Gastrocnemius medialis (tissue), 4 donors: ENCODE measurements around the gene FRMD6. TPM values are rescaled to one million over a fixed set of nuclear protein-coding genes. Genes with fewer than 3 reads are reported as not detected.

ENCODE experiments used
- ATAC-seq, 2 donors: fragments of 150-250 bp; one replicate each; pipeline ENCODE4 v1.9.1; 2016
- DNase-seq, 2 donors: peaks; one replicate each; pipeline ENCODE4 v3.0.0-alpha.2; 2019
- H3K27ac ChIP-seq, 4 donors: fragments of 200-600 bp; sonication (generic); 1 replicate in 1 of 4; 2 replicates in 3 of 4; pipeline ENCODE4 v1.5.1; 2016 to 2018; ENCODE audit warnings: mild to moderate bottlenecking in 2 of 4, moderate library complexity in 1 of 4
- H3K27me3 ChIP-seq, 3 donors: fragments of 200-600 bp; sonication (generic) in 2 of 3; 1 replicate in 1 of 3; 2 replicates in 2 of 3; pipeline versions ENCODE4 v1.5.1 to v1.6.0; 2016 to 2019; ENCODE audit warnings: mild to moderate bottlenecking in 1 of 3, moderate library complexity in 1 of 3
- H3K36me3 ChIP-seq, 2 donors: fragments of 200-600 bp; sonication (generic) in 1 of 2; one replicate each; pipeline ENCODE4 v1.5.1; 2017 to 2018
- H3K4me1 ChIP-seq, 2 donors: fragments of 200-600 bp; sonication (generic) in 1 of 2; one replicate each; pipeline ENCODE4 v1.5.1; 2016 to 2017; ENCODE audit warnings: mild to moderate bottlenecking in 2 of 2
- H3K4me3 ChIP-seq, 4 donors: fragments of 200-600 bp; sonication (generic) in 3 of 4; 1 replicate in 1 of 4; 2 replicates in 3 of 4; pipeline ENCODE4 v1.5.1; 2016 to 2019; ENCODE audit warnings: mild to moderate bottlenecking in 2 of 4
- H3K9me3 ChIP-seq, 3 donors: fragments of 200-600 bp; sonication (generic) in 2 of 3; 1 replicate in 1 of 3; 2 replicates in 2 of 3; pipeline ENCODE4 v1.5.1; 2016 to 2019
- CTCF ChIP-seq, 5 experiments: fragments of 450-650 bp in 3 of 5; fragments of 200-600 bp in 2 of 5; sonication (generic) in 2 of 5; IDR thresholded peaks in 4 of 5; conservative IDR thresholded peaks in 1 of 5; 1 replicate in 4 of 5; 2 replicates in 1 of 5; pipeline ENCODE4 v1.5.1; 2016 to 2019; ENCODE audit warnings: antibody characterized with exemption in 5 of 5, mild to moderate bottlenecking in 3 of 5, moderate library complexity in 3 of 5
- POLR2A ChIP-seq, 2 donors: fragments of 450-650 bp; IDR thresholded peaks; one replicate each; pipeline ENCODE4 v1.6.1; 2017; ENCODE audit warnings: antibody characterized with exemption in 2 of 2, mild to moderate bottlenecking in 2 of 2, moderate library complexity in 2 of 2
- in situ Hi-C, 4 donors: fragments of 200-750 bp; cut with MboI; loops; one replicate each; pipeline versions ENCODE4 v1.15.0 to v1.8.0; 2017; ENCODE audit warnings: low sequenced_read_pairs in 4 of 4
- intact Hi-C: fragments of 100-400 bp; cut with DNase I; formaldehyde crosslinking; loops from one replicate; pipeline ENCODE4 v1.15.1; 2023; ENCODE audit warnings: low total_unique reads
- total RNA-seq, 4 donors: library from RNA; depleted of rRNA; stranded (reverse); fragments of >200 nt; gene quantifications; one replicate each; pipeline versions ENCODE4 v1.1.0 to v1.2.3, GENCODE V29; 2016

Gene FRMD6
- total RNA-seq, 4 donors from 2014 or later, result 6.7 to 15.9 (median 13.0) TPM

GRCh38 chr14:51711505-51711904, 59.8 kb downstream of the FRMD6 start:
- DNase-seq, result no peak
- no peak for TF ChIP-seq CTCF (IDR thresholded peaks at IDR 0.05 in 4 of 5, conservative IDR thresholded peaks at IDR 0.05 in 1 of 5)
- no peak for TF ChIP-seq POLR2A (IDR thresholded peaks at IDR 0.05)
- no peak overlapping the region for H3K27ac ChIP-seq
- H3K4me3 ChIP-seq, result no peak overlapping the region
- peaks cover 0 to 8% of the 10 kb centered on the region in 2 donors for H3K36me3 ChIP-seq
- no peaks in the 10 kb centered on the region for H3K9me3 ChIP-seq
- in situ Hi-C loops, result no loop called here
- intact Hi-C loops, result no loop called here
- no peaks in the 10 kb centered on the region for H3K27me3 ChIP-seq
- peaks cover 0 to 8% of the 10 kb centered on the region in 2 donors for H3K4me1 ChIP-seq
- no peak for ATAC-seq

DNA sequence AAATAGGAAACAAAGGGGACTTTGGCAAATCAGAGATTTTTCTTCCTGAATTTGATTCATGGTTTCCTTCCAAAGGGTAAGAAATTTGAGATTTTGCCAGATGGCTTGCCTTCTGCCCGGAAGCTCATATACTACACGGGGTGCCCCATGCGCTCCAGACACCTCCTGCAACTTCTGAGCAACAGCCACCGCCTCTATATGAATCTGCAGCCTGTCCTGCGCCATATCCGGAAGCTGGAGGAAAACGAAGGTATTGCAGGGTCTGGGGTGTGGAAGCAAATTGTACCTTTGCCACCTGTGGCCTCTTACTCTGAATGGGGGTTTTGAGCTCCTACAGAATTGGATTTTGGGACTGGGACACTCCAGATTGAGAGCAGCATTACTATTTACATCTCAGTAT, 63.5 kb downstream of the FRMD6 start:
- in situ Hi-C loops (no loop called here), intact Hi-C loops (loop anchor here (5.0 kb wide), 1 partner anchor 433 kb away; no protein-coding TSS in a partner anchor)
- H3K27ac ChIP-seq, result no peak overlapping the region
- ATAC-seq (no peak), DNase-seq (no peak)
- H3K4me3 ChIP-seq, result no peak overlapping the region
- H3K27me3 ChIP-seq, result no peaks in the 10 kb centered on the region
- peaks cover 0 to 6% of the 10 kb centered on the region in 2 donors for H3K36me3 ChIP-seq
- no peak for TF ChIP-seq POLR2A (IDR thresholded peaks at IDR 0.05)
- no peak for TF ChIP-seq CTCF (IDR thresholded peaks at IDR 0.05 in 4 of 5, conservative IDR thresholded peaks at IDR 0.05 in 1 of 5)
- no peaks in the 10 kb centered on the region for H3K9me3 ChIP-seq
- peaks cover 0 to 18% of the 10 kb centered on the region in 2 donors for H3K4me1 ChIP-seq

DNA sequence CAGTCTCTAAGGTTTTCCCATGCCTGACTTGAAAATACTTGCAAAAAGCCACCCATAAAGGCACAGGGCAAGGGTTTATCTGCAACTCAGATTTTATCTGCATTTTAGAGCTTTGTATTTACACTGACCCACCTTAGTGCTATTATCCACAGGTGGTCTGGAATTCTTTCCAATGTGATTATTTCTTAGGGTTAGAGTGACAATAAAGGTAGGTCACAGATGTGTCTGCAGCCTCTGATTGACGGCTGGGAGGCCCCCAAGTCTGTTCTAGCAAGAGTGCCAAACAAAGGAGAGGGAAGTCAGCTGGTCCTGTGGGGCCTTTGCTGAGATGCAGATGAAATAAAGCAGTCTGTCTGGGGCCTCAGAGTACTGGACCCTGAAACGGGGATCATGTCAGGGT, 64.0 kb downstream of the FRMD6 start:
- DNase-seq, result no peak
- peaks cover 0 to 18% of the 10 kb centered on the region in 2 donors for H3K4me1 ChIP-seq
- no peak overlapping the region for H3K4me3 ChIP-seq
- in situ Hi-C loops (no loop called here), intact Hi-C loops (loop anchor here (5.0 kb wide), 1 partner anchor 433 kb away; no protein-coding TSS in a partner anchor)
- TF ChIP-seq CTCF (IDR thresholded peaks at IDR 0.05 in 4 of 5, conservative IDR thresholded peaks at IDR 0.05 in 1 of 5) (no peak), POLR2A (IDR thresholded peaks at IDR 0.05) (no peak)
- peaks cover 0 to 11% of the 10 kb centered on the region in 2 donors for H3K36me3 ChIP-seq
- H3K27me3 ChIP-seq, result no peaks in the 10 kb centered on the region
- H3K27ac ChIP-seq, result no peak overlapping the region
- no peak for ATAC-seq
- no peaks in the 10 kb centered on the region for H3K9me3 ChIP-seq

DNA sequence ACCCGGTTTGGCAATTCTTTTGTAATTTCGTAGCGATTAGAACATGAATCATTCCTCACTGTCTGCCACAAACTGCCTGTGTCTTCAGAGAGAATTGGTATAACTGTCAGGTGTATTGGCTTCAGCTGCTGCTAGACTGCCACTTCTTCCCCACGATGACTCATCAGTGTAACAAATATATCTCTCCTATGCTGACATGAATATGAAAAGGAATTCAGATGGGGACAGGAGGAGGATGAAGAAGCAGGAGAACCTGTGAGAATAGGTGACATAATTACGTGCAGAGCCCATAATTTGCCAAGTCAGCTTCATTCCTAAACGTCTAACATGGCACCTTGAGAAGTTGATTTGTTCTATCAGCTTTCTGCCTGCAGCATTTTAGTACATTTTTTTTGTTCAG, 64.9 kb downstream of the FRMD6 start:
- Histone ChIP-seq H3K4me1 (peaks cover 0 to 18% of the 10 kb centered on the region in 2 donors), H3K27ac (peak overlapping the region in 2 of 4 donors; percentile 18 to 57), H3K4me3 (no peak overlapping the region), H3K9me3 (no peaks in the 10 kb centered on the region), H3K27me3 (no peaks in the 10 kb centered on the region), H3K36me3 (peaks cover 0 to 17% of the 10 kb centered on the region in 2 donors)
- ATAC-seq (peak; percentile 92 to 94), DNase-seq (no peak)
- in situ Hi-C loops, result no loop called here
- TF ChIP-seq CTCF (IDR thresholded peaks at IDR 0.05 in 4 of 5, conservative IDR thresholded peaks at IDR 0.05 in 1 of 5), result no peak
- TF ChIP-seq POLR2A (IDR thresholded peaks at IDR 0.05), result no peak
- intact Hi-C loops, result loop anchor here (5.0 kb wide), 1 partner anchor 434 kb away; no protein-coding TSS in a partner anchor

- in situ Hi-C loops, result no loop called here
Observed at GRCh38 chr14:51717766-51718165, 66.1 kb downstream of the FRMD6 start.

More at GRCh38 chr14:51717766-51718165, 66.1 kb downstream of the FRMD6 start:
- Histone ChIP-seq H3K27me3 (no peaks in the 10 kb centered on the region), H3K4me3 (no peak overlapping the region), H3K36me3 (peaks cover 0 to 17% of the 10 kb centered on the region in 2 donors), H3K9me3 (no peaks in the 10 kb centered on the region), H3K4me1 (peaks cover 0 to 18% of the 10 kb centered on the region in 2 donors), H3K27ac (no peak overlapping the region)
- TF ChIP-seq CTCF (IDR thresholded peaks at IDR 0.05 in 4 of 5, conservative IDR thresholded peaks at IDR 0.05 in 1 of 5), result no peak
- TF ChIP-seq POLR2A (IDR thresholded peaks at IDR 0.05), result no peak
- no peak for ATAC-seq
- intact Hi-C loops, result loop anchor here (5.0 kb wide), 1 partner anchor 435 kb away; no protein-coding TSS in a partner anchor
- DNase-seq, result no peak
